Gastroesophageal sphincter (tissue), 4 donors: ENCODE data around the gene SLC6A3. TPM values are rescaled to one million over a fixed set of nuclear protein-coding genes. Genes with fewer than 3 reads are reported as not detected.
A peak's percentile ranks its signal among the peaks of the same experiment; 100 is the strongest.

ENCODE experiments used
- ATAC-seq: fragments of 150-250 bp; one replicate; pipeline ENCODE4 v1.9.1; 2016; ENCODE audit warnings: mild to moderate bottlenecking, moderate library complexity
- H3K27ac ChIP-seq, 4 donors: fragments of 200-600 bp; sonication (generic) in 3 of 4; 1 replicate in 3 of 4; 2 replicates in 1 of 4; pipeline ENCODE4 v1.5.1; 2016 to 2019
- H3K27me3 ChIP-seq: fragments of 200-600 bp; sonication (generic); one replicate; pipeline ENCODE4 v1.5.1; 2019
- H3K36me3 ChIP-seq, 2 donors: fragments of 200-600 bp; sonication (generic); one replicate each; pipeline ENCODE4 v1.5.1; 2019; ENCODE audit warnings: control low read depth in 1 of 2
- H3K4me1 ChIP-seq, 3 donors: fragments of 200-600 bp; sonication (generic); 1 replicate in 2 of 3; 2 replicates in 1 of 3; pipeline ENCODE4 v1.5.1; 2016 to 2019; ENCODE audit warnings: control low read depth in 2 of 3
- H3K4me3 ChIP-seq, 2 donors: fragments of 200-600 bp; sonication (generic); one replicate each; pipeline ENCODE4 v1.5.1; 2019; ENCODE audit warnings: mild to moderate bottlenecking in 1 of 2, moderate library complexity in 1 of 2
- H3K9me3 ChIP-seq, 3 donors: fragments of 200-600 bp; sonication (generic); one replicate each; pipeline ENCODE4 v1.5.1; 2017 to 2019; ENCODE audit warnings: control low read depth in 2 of 3
- CTCF ChIP-seq, 4 experiments: fragments of 200-600 bp in 2 of 4; fragments of 450-650 bp in 2 of 4; sonication (generic) in 1 of 4; IDR thresholded peaks; one replicate each; pipeline ENCODE4 v1.5.1; 2017 to 2019; ENCODE audit warnings: antibody characterized with exemption in 4 of 4, mild to moderate bottlenecking in 2 of 4, moderate library complexity in 2 of 4
- EP300 ChIP-seq: sonication (generic); formaldehyde crosslinking; IDR thresholded peaks from one replicate; pipeline ENCODE4 v1.6.1; 2017; ENCODE audit warnings: antibody characterized with exemption, mild to moderate bottlenecking
- POLR2A ChIP-seq, 2 donors: fragments of 450-650 bp; IDR thresholded peaks; one replicate each; pipeline ENCODE4 v1.6.1; 2017; ENCODE audit warnings: antibody characterized with exemption in 2 of 2, mild to moderate bottlenecking in 2 of 2, moderate library complexity in 1 of 2
- POLR2AphosphoS5 ChIP-seq: sonication (generic); formaldehyde crosslinking; IDR thresholded peaks from one replicate; pipeline ENCODE4 v1.6.1; 2017; ENCODE audit warnings: antibody characterized with exemption
- WGBS, 2 donors: methylation state at CpG; one replicate each; pipeline ENCODE4 v1.1.5; 2018; ENCODE audit warnings: low coverage in 1 of 2; 5-methylcytosine and 5-hydroxymethylcytosine counted together
- total RNA-seq, 4 donors: library from RNA; depleted of rRNA; stranded (reverse); fragments of >200 nt; gene quantifications; one replicate each; pipeline ENCODE4 v1.1.0, GENCODE V29; 2016

Gene SLC6A3
- total RNA-seq, 4 donors from 2014 or later: not detected

GRCh38 chr5:1489754-1490153 is 44.5 kb upstream of the SLC6A3 start:
- WGBS, 2 donors: no CpG with 5 or more reads among the region's 18 CpGs
- Histone ChIP-seq H3K4me1 (peaks cover 0 to 2% (median 0%) of the 10 kb centered on the region in 3 donors), H3K27me3 (no peaks in the 10 kb centered on the region), H3K9me3 (no peaks in the 10 kb centered on the region), H3K27ac (peak overlapping the region in 1 of 4 donors; percentile 10), H3K4me3 (no peak overlapping the region), H3K36me3 (peaks cover 0 to 100% of the 10 kb centered on the region in 2 donors)
- TF ChIP-seq EP300 (no peak), POLR2AphosphoS5 (no peak), CTCF (IDR thresholded peaks at IDR 0.05) (no peak), POLR2A (IDR thresholded peaks at IDR 0.05) (no peak)
- ATAC-seq: no peak

DNA sequence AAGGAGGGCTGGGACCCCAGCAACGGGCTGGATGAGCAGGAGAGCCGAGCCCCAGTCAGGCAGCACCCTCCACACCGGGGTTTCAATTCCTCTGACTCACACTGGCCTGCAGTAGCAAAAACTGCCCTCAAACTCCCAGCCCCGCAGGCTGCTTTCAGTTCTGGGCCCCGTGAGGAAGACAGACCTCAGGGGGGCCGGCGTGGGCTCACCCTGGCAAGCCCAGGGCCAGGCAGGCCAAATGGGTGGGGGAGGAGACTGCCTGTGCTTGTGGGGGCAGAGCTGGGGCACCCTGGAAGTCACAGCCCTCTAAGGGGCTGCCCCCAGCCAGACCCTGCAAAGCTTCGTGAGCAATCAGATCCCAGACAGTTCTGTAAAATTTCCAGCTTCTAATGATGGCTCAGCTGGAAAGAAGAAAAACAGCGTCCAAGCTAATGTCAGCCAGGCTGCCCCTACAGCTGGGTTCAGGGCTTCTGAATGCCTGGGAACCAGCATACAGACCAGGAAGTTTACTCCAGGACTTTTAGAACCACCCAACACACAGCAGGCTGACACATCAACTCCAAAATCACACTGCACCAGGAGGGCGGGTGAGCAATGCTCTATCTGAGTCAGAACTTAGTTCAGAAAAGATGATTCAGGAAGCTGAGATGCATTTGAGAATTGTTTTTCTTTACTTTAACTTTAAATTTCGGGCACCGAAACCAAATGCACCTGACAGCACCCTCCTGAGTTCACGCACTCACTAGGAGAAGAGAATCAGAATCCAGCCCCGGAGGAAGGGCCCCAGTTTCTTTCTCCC is 43.8 kb upstream of the SLC6A3 start:
- WGBS, 2 donors: 27 to 85% methylated on average over 2 to 4 of the region's 14 CpGs
- Histone ChIP-seq H3K4me3 (no peak overlapping the region), H3K36me3 (peaks cover 0 to 100% of the 10 kb centered on the region in 2 donors)

GRCh38 chr5:1487079-1487764 is 42.0 kb upstream of the SLC6A3 start:
- no peaks in the 10 kb centered on the region for H3K9me3 ChIP-seq
- no peak for ATAC-seq
- TF ChIP-seq POLR2A (IDR thresholded peaks at IDR 0.05) (no peak), EP300 (no peak), POLR2AphosphoS5 (no peak), CTCF (IDR thresholded peaks at IDR 0.05) (no peak)

More for the DNA sequence above, 43.8 kb upstream of the SLC6A3 start:
- Histone ChIP-seq H3K4me1 (peaks cover 0 to 2% (median 0%) of the 10 kb centered on the region in 3 donors), H3K9me3 (no peaks in the 10 kb centered on the region), H3K27me3 (no peaks in the 10 kb centered on the region), H3K27ac (no peak overlapping the region)
- TF ChIP-seq POLR2AphosphoS5: no peak
- no peak for TF ChIP-seq EP300
- no peak for TF ChIP-seq POLR2A (IDR thresholded peaks at IDR 0.05)
- TF ChIP-seq CTCF (IDR thresholded peaks at IDR 0.05): no peak
- ATAC-seq: peak; percentile 72

GRCh38 chr5:1486271-1486670 is 41.0 kb upstream of the SLC6A3 start:
- no peak for TF ChIP-seq EP300
- no peak for TF ChIP-seq POLR2A (IDR thresholded peaks at IDR 0.05)
- TF ChIP-seq POLR2AphosphoS5: no peak
- TF ChIP-seq CTCF (IDR thresholded peaks at IDR 0.05): no peak
- no peaks in the 10 kb centered on the region for H3K27me3 ChIP-seq
- H3K4me3 ChIP-seq: no peak overlapping the region
- no peak for ATAC-seq
- no peak overlapping the region for H3K27ac ChIP-seq
- H3K36me3 ChIP-seq: peaks cover 0 to 90% of the 10 kb centered on the region in 2 donors
- peaks cover 0 to 2% (median 0%) of the 10 kb centered on the region in 3 donors for H3K4me1 ChIP-seq
- H3K9me3 ChIP-seq: no peaks in the 10 kb centered on the region
- 82% methylated on average over 3 of the region's 13 CpGs; no CpG with 5 or more reads in 1 of the 2 donors for WGBS, 2 donors

More at GRCh38 chr5:1487079-1487764, 42.0 kb upstream of the SLC6A3 start:
- Histone ChIP-seq H3K4me1 (peaks cover 0 to 2% (median 0%) of the 10 kb centered on the region in 3 donors), H3K4me3 (no peak overlapping the region), H3K27me3 (no peaks in the 10 kb centered on the region), H3K36me3 (peaks cover 0 to 94% of the 10 kb centered on the region in 2 donors), H3K27ac (no peak overlapping the region)
- WGBS, 2 donors: 89 to 92% methylated on average over 11 to 14 of the region's 27 CpGs
